ENCODE data around the gene ZGRF1.

DNA sequence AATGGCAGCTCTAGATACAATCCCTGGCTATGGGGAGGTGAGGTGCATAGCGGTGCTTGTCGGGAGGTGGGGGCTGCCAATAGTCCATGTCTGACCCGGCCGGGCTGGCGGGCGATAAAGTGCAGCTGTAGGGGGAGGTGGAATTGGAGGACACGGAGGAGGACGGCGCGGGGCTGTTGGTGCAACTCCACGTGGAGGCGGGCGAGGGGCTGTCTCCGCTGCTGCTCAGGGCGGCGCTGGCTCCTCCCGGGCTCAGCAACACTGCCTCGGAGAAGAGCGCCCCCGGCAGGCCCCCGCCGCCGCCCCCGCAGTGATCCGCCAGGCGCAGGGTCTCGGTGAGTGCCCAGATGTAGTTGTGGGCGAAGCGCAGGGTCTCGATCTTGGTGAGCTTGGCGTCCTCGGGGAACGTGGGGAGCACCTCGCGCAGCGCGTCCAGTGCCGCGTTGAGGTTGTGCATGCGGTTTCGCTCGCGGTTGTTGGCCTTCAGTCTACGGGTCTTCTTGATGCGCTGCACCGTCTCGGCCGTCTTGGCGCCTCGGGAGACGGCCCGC is 122.0 kb downstream of the ZGRF1 start:
- TF ChIP-seq, protein P1, sequence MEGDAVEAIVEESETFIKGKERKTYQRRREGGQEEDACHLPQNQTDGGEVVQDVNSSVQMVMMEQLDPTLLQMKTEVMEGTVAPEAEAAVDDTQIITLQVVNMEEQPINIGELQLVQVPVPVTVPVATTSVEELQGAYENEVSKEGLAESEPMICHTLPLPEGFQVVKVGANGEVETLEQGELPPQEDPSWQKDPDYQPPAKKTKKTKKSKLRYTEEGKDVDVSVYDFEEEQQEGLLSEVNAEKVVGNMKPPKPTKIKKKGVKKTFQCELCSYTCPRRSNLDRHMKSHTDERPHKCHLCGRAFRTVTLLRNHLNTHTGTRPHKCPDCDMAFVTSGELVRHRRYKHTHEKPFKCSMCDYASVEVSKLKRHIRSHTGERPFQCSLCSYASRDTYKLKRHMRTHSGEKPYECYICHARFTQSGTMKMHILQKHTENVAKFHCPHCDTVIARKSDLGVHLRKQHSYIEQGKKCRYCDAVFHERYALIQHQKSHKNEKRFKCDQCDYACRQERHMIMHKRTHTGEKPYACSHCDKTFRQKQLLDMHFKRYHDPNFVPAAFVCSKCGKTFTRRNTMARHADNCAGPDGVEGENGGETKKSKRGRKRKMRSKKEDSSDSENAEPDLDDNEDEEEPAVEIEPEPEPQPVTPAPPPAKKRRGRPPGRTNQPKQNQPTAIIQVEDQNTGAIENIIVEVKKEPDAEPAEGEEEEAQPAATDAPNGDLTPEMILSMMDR (IDR thresholded peaks at IDR 0.05): no peak
- no peak for TF ChIP-seq POLR2A (IDR thresholded peaks at IDR 0.05)
- no peak for TF ChIP-seq POLR2AphosphoS5 (IDR thresholded peaks at IDR 0.05)
- no peak for TF ChIP-seq EP300 (IDR thresholded peaks at IDR 0.05)

Measured in sigmoid colon (tissue), 4 donors.